GM12864 (cell line): Measurements from ENCODE around the gene CTDP1.

ENCODE experiments used
- DNase-seq: peaks from one replicate; pipeline ENCODE4 v3.0.0-alpha.2; 2011; ENCODE audit warnings: low read depth
- H3K4me3 ChIP-seq: 2 replicates; pipeline ENCODE4 v1.5.1; 2011; ENCODE audit warnings: mild to moderate bottlenecking, low read depth, low read length, control low read depth
- TF ChIP-seq, protein P1 (sequence below): IDR thresholded peaks from 2 replicates; pipeline ENCODE4 v1.5.1; 2011; ENCODE audit warnings: low read depth, mild to moderate bottlenecking, moderate library complexity, low read length, control low read depth, inconsistent platforms; ENCODE audit errors: missing control alignments

The CTDP1 gene

GRCh38 chr18:79802298-79802697 lies 122.7 kb downstream of the CTDP1 start:
- TF ChIP-seq, protein P1, sequence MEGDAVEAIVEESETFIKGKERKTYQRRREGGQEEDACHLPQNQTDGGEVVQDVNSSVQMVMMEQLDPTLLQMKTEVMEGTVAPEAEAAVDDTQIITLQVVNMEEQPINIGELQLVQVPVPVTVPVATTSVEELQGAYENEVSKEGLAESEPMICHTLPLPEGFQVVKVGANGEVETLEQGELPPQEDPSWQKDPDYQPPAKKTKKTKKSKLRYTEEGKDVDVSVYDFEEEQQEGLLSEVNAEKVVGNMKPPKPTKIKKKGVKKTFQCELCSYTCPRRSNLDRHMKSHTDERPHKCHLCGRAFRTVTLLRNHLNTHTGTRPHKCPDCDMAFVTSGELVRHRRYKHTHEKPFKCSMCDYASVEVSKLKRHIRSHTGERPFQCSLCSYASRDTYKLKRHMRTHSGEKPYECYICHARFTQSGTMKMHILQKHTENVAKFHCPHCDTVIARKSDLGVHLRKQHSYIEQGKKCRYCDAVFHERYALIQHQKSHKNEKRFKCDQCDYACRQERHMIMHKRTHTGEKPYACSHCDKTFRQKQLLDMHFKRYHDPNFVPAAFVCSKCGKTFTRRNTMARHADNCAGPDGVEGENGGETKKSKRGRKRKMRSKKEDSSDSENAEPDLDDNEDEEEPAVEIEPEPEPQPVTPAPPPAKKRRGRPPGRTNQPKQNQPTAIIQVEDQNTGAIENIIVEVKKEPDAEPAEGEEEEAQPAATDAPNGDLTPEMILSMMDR = no peak
- no peak for DNase-seq
- no peak overlapping the region for H3K4me3 ChIP-seq

- no peak for DNase-seq
- TF ChIP-seq, protein P1 = no peak
Measured at GRCh38 chr18:79803611-79804051, 124.0 kb downstream of the CTDP1 start.

More at GRCh38 chr18:79803611-79804051, 124.0 kb downstream of the CTDP1 start:
- no peak overlapping the region for H3K4me3 ChIP-seq
